Panc1 (cell line): ENCODE results near the gene PSMB11. TPM values are rescaled to one million over a fixed set of nuclear protein-coding genes. Genes with fewer than 3 reads are reported as not detected.

ENCODE experiments used
- ATAC-seq: fragments of 200-7000 bp; cut with Tn5 transposase; 2 replicates; pipeline ENCODE4 v1.9.1; 2020; ENCODE audit warnings: mild to moderate bottlenecking, moderate library complexity
- BruUV-seq: library from RNA; stranded (reverse); fragments of 400-500 nt; replicated peaks from 2 replicates; lab custom pipeline; 2021; lab: Mats Ljungman, UMichigan
- CTCF ChIA-PET: fragments of 300-600 bp; sonication (Branson Sonifier 250); formaldehyde crosslinking; loops from one replicate; lab custom pipeline; 2022; ENCODE audit warnings: antibody characterized with exemption; lab: Charles Lee
- POLR2A ChIA-PET: fragments of 300-600 bp; sonication (Branson Sonifier 250); formaldehyde crosslinking; loops from one replicate; lab custom pipeline; 2022; ENCODE audit warnings: antibody characterized with exemption; lab: Charles Lee
- DNase-seq: peaks from one replicate; pipeline ENCODE4 v3.0.0-alpha.2; 2010; ENCODE audit warnings: low read depth, low spot score
- H3K27ac ChIP-seq: 2 replicates; pipeline ENCODE4 v1.5.1; 2011; ENCODE audit warnings: mild to moderate bottlenecking, low read length, inconsistent platforms
- H3K27me3 ChIP-seq: fragments of 200-500 bp; sonication (Bioruptor generic); 2 replicates; pipeline ENCODE4 v1.6.0; 2014; ENCODE audit warnings: low read length, inconsistent platforms; ENCODE audit not compliant: control insufficient read depth, insufficient read depth
- H3K36me3 ChIP-seq: fragments of 200-500 bp; sonication (Bioruptor generic); 2 replicates; pipeline ENCODE4 v1.5.1; 2014; ENCODE audit warnings: inconsistent platforms, mild to moderate bottlenecking, low read length, moderate library complexity; ENCODE audit not compliant: control insufficient read depth, insufficient read depth
- H3K4me1 ChIP-seq: 2 replicates; pipeline ENCODE4 v1.5.1; 2011; ENCODE audit warnings: inconsistent platforms, mild to moderate bottlenecking, low read length, moderate library complexity; ENCODE audit not compliant: control insufficient read depth, insufficient read depth
- H3K4me3 ChIP-seq, 2 experiments: 2 replicates each; pipeline ENCODE4 v1.5.1; 2011 to 2012; ENCODE audit warnings: low read depth in 2 of 2, low read length in 2 of 2, mild to moderate bottlenecking in 2 of 2, inconsistent platforms in 1 of 2, moderate library complexity in 1 of 2
- H3K9me3 ChIP-seq: fragments of 200-500 bp; sonication (Bioruptor generic); 2 replicates; pipeline ENCODE4 v1.5.1; 2014; ENCODE audit warnings: low read depth, mild to moderate bottlenecking, inconsistent platforms, low read length, moderate library complexity; ENCODE audit not compliant: control insufficient read depth, insufficient read depth
- CTCF ChIP-seq: fragments of 450-650 bp; IDR thresholded peaks from 2 replicates; pipeline ENCODE4 v1.5.1; 2017; ENCODE audit warnings: mild to moderate bottlenecking
- POLR2AphosphoS5 ChIP-seq: IDR thresholded peaks from 2 replicates; pipeline ENCODE4 v1.6.1; 2012; ENCODE audit warnings: mild to moderate bottlenecking, low read depth, low read length, moderate library complexity
- REST ChIP-seq, 2 experiments: IDR thresholded peaks; 2 replicates each; pipeline ENCODE4 v1.6.1; 2011 to 2012; ENCODE audit warnings: low read depth in 2 of 2, control low read depth in 1 of 2, low read length in 1 of 2, mild to moderate bottlenecking in 1 of 2, moderate library complexity in 1 of 2; ENCODE audit not compliant: insufficient read depth in 1 of 2
- SIN3A ChIP-seq: IDR thresholded peaks from 2 replicates; pipeline ENCODE4 v1.6.1; 2012; ENCODE audit warnings: low read depth, mild to moderate bottlenecking, low read length, moderate library complexity, borderline replicate concordance; ENCODE audit not compliant: insufficient read depth
- TCF7L2 ChIP-seq: IDR thresholded peaks from 2 replicates; pipeline ENCODE4 v1.6.1; 2011; ENCODE audit warnings: mild to moderate bottlenecking, low read depth, low read length, inconsistent platforms
- in situ Hi-C: cut with HindIII; loops from 2 replicates; pipeline ENCODE4 v1.10.0; 2016; ENCODE audit warnings: low sequenced_read_pairs, low pct_unique_long_range_greater_than_20kb
- intact Hi-C: fragments of 100-400 bp; cut with micrococcal nuclease; formaldehyde crosslinking; loops from one replicate; pipeline ENCODE4 v1.10.0; 2022; ENCODE audit not compliant: unreplicated experiment
- total RNA-seq: library from RNA; stranded (reverse); gene quantifications from one replicate; pipeline ENCODE4 v1.2.1, GENCODE V29; 2021; ENCODE audit not compliant: unreplicated experiment

The PSMB11 gene
- total RNA-seq, 1 experiment from 2014 or later = not detected

- H3K27me3 ChIP-seq = no peaks in the 10 kb centered on the region
- H3K4me1 ChIP-seq = peaks cover 5% of the 10 kb centered on the region; the same call in 1 of the 2 replicates
- intact Hi-C loops = no loop called here
- in situ Hi-C loops = no loop called here
- no TSS peak for BruUV-seq
- no peak overlapping the region for H3K4me3 ChIP-seq
- ChIA-PET POLR2A (interaction anchor here (0.6 to 0.7 kb wide), 2 partner anchors 13 to 33 kb away, joined by 4 to 13 read pairs; no protein-coding TSS in a partner anchor), CTCF (interaction anchor here (0.6 to 1.5 kb wide), 14 partner anchors 8 to 178 kb away, joined by 3 to 15 read pairs (median 4); partner anchors contain the start of genes AJUBA and CDH24)
- H3K27ac ChIP-seq = no peak overlapping the region
- H3K9me3 ChIP-seq = no peaks in the 10 kb centered on the region
- no peaks in the 10 kb centered on the region for H3K36me3 ChIP-seq
- DNase-seq = no peak
- no peak for TF ChIP-seq TCF7L2
- TF ChIP-seq CTCF = peak; percentile 80
- peak; percentile 91 for ATAC-seq
These were observed 47.2 kb upstream of the PSMB11 start for GRCh38 chr14:22994762-22995275.

GRCh38 chr14:22995889-22996625 is 46.0 kb upstream of the PSMB11 start:
- Histone ChIP-seq H3K27ac (no peak overlapping the region), H3K4me3 (no peak overlapping the region), H3K4me1 (peaks cover 5% of the 10 kb centered on the region; the same call in 1 of the 2 replicates), H3K36me3 (no peaks in the 10 kb centered on the region), H3K27me3 (no peaks in the 10 kb centered on the region), H3K9me3 (no peaks in the 10 kb centered on the region)
- no peak for TF ChIP-seq CTCF
- no peak for TF ChIP-seq TCF7L2
- TF ChIP-seq REST (IDR thresholded peaks at IDR 0.05; ENCODE audit: insufficient read depth in 1 of 2, low read depth in 2 of 2, low read length in 1 of 2) = no peak
- TF ChIP-seq SIN3A = no peak
- no peak for TF ChIP-seq POLR2AphosphoS5
- CTCF ChIA-PET = interaction anchor here (0.5 kb wide), 1 partner anchor 18 kb away, joined by 7 read pairs; no protein-coding TSS in a partner anchor
- no peak for DNase-seq
- in situ Hi-C loops = no loop called here
- POLR2A ChIA-PET = interaction anchor here (0.6 kb wide), 1 partner anchor 76 kb away, joined by 9 read pairs; no protein-coding TSS in a partner anchor
- intact Hi-C loops = no loop called here
- no peak for ATAC-seq
- no TSS peak for BruUV-seq
